ENCODE results near the gene OPCML.

OPCML gene

DNA sequence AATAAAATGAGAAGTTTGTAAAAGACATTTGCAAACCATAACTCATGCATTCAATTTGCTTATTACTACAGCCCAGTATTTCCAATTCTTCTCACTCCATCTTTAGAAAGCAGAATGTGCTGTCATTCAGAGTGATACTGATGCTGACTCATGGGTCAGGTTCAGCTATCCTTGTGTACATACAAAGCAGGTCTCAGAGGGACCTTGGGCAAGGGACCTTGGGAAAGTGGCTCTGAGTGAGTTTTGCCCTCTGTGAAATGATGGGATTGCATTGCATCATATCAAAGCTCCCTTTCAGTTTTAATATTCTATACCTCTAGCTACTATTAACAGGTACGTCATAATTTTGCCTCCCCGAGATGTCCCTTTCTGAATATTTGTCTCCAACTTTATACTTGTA lies 848.7 kb downstream of the OPCML start:
- Histone ChIP-seq H3F3A (ENCODE audit: insufficient read depth, low read length) (no peaks in the 10 kb centered on the region), H3K27me3 (replicated peaks; ENCODE audit: insufficient read depth, low read length) (no peaks in the 10 kb centered on the region), H3K9me2 (replicated peaks; ENCODE audit: insufficient read depth, low read length) (no peaks in the 10 kb centered on the region), H3K27ac (ENCODE audit: low read length) (no peak overlapping the region), H3K9ac (ENCODE audit: low read length) (no peak overlapping the region), H3K4me1 (ENCODE audit: low read length) (peaks cover 8% of the 10 kb centered on the region; the same call in 1 of the 2 replicates), H3K79me2 (ENCODE audit: low read length) (no peaks in the 10 kb centered on the region), H3K4me2 (ENCODE audit: low read depth, low read length) (no peak overlapping the region), H3K36me3 (replicated peaks; ENCODE audit: insufficient read depth, low read length) (no peaks in the 10 kb centered on the region), H2AFZ (ENCODE audit: low read length) (no peak overlapping the region), H3K4me3 (ENCODE audit: low read length) (no peak overlapping the region), H3K9me3 (replicated peaks; ENCODE audit: insufficient read depth, low read length) (no peaks in the 10 kb centered on the region), H4K20me1 (ENCODE audit: insufficient read depth, low read length) (no peaks in the 10 kb centered on the region)
- no peak for DNase-seq
- TF ChIP-seq CTCF (IDR thresholded peaks at IDR 0.05; ENCODE audit: low read length) (no peak), EZH2phosphoT487 (IDR thresholded peaks at IDR 0.05; ENCODE audit: low read length) (no peak), EZH2 (optimal IDR thresholded peaks at IDR 0.05; ENCODE audit: low read depth, low read length) (no peak)

DNA sequence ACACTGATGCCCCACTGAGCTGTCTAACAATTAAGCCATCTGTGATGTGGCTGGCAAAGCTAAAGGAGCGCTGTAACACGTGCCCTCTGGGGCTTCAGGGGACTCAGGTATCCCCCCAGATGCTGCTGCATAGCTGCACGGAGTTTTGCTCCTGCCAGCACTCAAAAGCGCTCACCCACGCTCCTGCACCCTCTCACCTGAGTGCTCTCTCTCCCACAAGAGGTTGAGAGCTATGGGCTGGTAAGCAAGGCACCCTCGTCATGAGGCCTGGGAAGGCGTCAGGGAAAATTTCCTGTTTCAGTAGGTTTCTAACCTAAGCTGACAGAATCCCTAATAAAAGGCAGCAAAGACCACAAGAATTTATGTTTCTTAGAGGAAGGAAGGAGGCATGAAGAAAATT lies 850.3 kb downstream of the OPCML start:
- H3K27me3 ChIP-seq (replicated peaks; ENCODE audit: insufficient read depth, low read length), result no peaks in the 10 kb centered on the region
- peaks cover 8% of the 10 kb centered on the region; the same call in 1 of the 2 replicates for H3K4me1 ChIP-seq (ENCODE audit: low read length)
- H3K4me2 ChIP-seq (ENCODE audit: low read depth, low read length), result no peak overlapping the region
- H3K9me3 ChIP-seq (replicated peaks; ENCODE audit: insufficient read depth, low read length), result no peaks in the 10 kb centered on the region
- TF ChIP-seq CTCF (IDR thresholded peaks at IDR 0.05; ENCODE audit: low read length) (no peak), EZH2 (optimal IDR thresholded peaks at IDR 0.05; ENCODE audit: low read depth, low read length) (no peak), EZH2phosphoT487 (IDR thresholded peaks at IDR 0.05; ENCODE audit: low read length) (no peak)
- no peak overlapping the region for H2AFZ ChIP-seq (ENCODE audit: low read length)
- H3K9me2 ChIP-seq (replicated peaks; ENCODE audit: insufficient read depth, low read length), result no peaks in the 10 kb centered on the region
- no peak overlapping the region for H3K4me3 ChIP-seq (ENCODE audit: low read length)
- no peak overlapping the region for H3K27ac ChIP-seq (ENCODE audit: low read length)
- no peaks in the 10 kb centered on the region for H3K36me3 ChIP-seq (replicated peaks; ENCODE audit: insufficient read depth, low read length)
- H3K79me2 ChIP-seq (ENCODE audit: low read length), result no peaks in the 10 kb centered on the region
- H4K20me1 ChIP-seq (ENCODE audit: insufficient read depth, low read length), result no peaks in the 10 kb centered on the region
- no peak for DNase-seq
- no peaks in the 10 kb centered on the region for H3F3A ChIP-seq (ENCODE audit: insufficient read depth, low read length)
- H3K9ac ChIP-seq (ENCODE audit: low read length), result no peak overlapping the region

- no peak for DNase-seq
- Histone ChIP-seq H3K27me3 (replicated peaks; ENCODE audit: insufficient read depth, low read length) (no peaks in the 10 kb centered on the region), H3F3A (ENCODE audit: insufficient read depth, low read length) (no peaks in the 10 kb centered on the region), H4K20me1 (ENCODE audit: insufficient read depth, low read length) (no peaks in the 10 kb centered on the region), H3K79me2 (ENCODE audit: low read length) (no peaks in the 10 kb centered on the region), H3K4me2 (ENCODE audit: low read depth, low read length) (no peak overlapping the region), H3K4me1 (ENCODE audit: low read length) (peaks cover 7% of the 10 kb centered on the region; the same call in 1 of the 2 replicates), H3K27ac (ENCODE audit: low read length) (no peak overlapping the region), H3K9ac (ENCODE audit: low read length) (no peak overlapping the region), H3K9me3 (replicated peaks; ENCODE audit: insufficient read depth, low read length) (no peaks in the 10 kb centered on the region), H3K9me2 (replicated peaks; ENCODE audit: insufficient read depth, low read length) (no peaks in the 10 kb centered on the region), H3K36me3 (replicated peaks; ENCODE audit: insufficient read depth, low read length) (no peaks in the 10 kb centered on the region), H3K4me3 (ENCODE audit: low read length) (no peak overlapping the region), H2AFZ (ENCODE audit: low read length) (no peak overlapping the region)
- TF ChIP-seq EZH2phosphoT487 (IDR thresholded peaks at IDR 0.05; ENCODE audit: low read length), result no peak
- TF ChIP-seq CTCF (IDR thresholded peaks at IDR 0.05; ENCODE audit: low read length), result no peak
- no peak for TF ChIP-seq EZH2 (optimal IDR thresholded peaks at IDR 0.05; ENCODE audit: low read depth, low read length)
Observed at GRCh38 chr11:132680584-132680983, 851.7 kb downstream of the OPCML start.
